GM18909 (cell line): ENCODE measurements around the gene CABS1.

Experiments used
- ATAC-seq: cut with Tn5 transposase; IDR thresholded peaks from one replicate; pipeline ENCODE4 v1.9.1; 2021; ENCODE audit warnings: mild to moderate bottlenecking; ENCODE audit not compliant: unreplicated experiment, poor library complexity

Gene CABS1

GRCh38 chr4:70372760-70373159, 38.0 kb downstream of the CABS1 start:
- ATAC-seq, result no peak

- no peak for ATAC-seq
These were observed 45.8 kb downstream of the CABS1 start for GRCh38 chr4:70380578-70380977.

GRCh38 chr4:70382691-70383181, 48.0 kb downstream of the CABS1 start, which contains the start of gene SMR3B:
Gene SMR3B (plus strand): TSS chr4:70383131. CDS start chr4:70384511, 1,380 bp downstream.
- no peak for ATAC-seq
